H1 (cell line): ENCODE data around the gene ADAMTS1. TPM values are rescaled to one million over a fixed set of nuclear protein-coding genes. Genes with fewer than 3 reads are reported as not detected.

Source experiments
- CTCF ChIA-PET: fragments of 300-600 bp; sonication (Branson Sonifier 250); formaldehyde crosslinking; loops from one replicate; lab custom pipeline; 2021; ENCODE audit not compliant: partially characterized antibody; lab: Charles Lee
- POLR2A ChIA-PET: fragments of 300-600 bp; sonication (Branson Sonifier 250); formaldehyde crosslinking; loops from one replicate; lab custom pipeline; 2021; ENCODE audit warnings: inconsistent platforms; ENCODE audit not compliant: partially characterized antibody; lab: Charles Lee
- DNase-seq, 2 experiments: peaks; one replicate each; pipeline versions ENCODE4 v3.0.0 to v3.0.0-alpha.2; 2010 to 2022; ENCODE audit warnings: low spot score in 2 of 2, low read depth in 1 of 2, mixed read lengths in 1 of 2
- FAIRE-seq: peaks from 2 replicates; lab custom pipeline; 2011; peaks lifted over from hg19 to GRCh38; lab: Jason Lieb, UNC
- H2AFZ ChIP-seq: 2 replicates; pipeline ENCODE4 v1.8.1; 2012; ENCODE audit warnings: low read length, inconsistent platforms
- H2AK5ac ChIP-seq: 2 replicates; pipeline ENCODE4 v1.6.1; 2013; ENCODE audit warnings: low read depth, low read length
- H2BK120ac ChIP-seq: replicated peaks from 2 replicates; pipeline ENCODE3; 2013; ENCODE audit warnings: low read depth, low read length, inconsistent platforms
- H2BK12ac ChIP-seq: 2 replicates; pipeline ENCODE4 v1.6.1; 2013; ENCODE audit warnings: low read depth, low read length
- H2BK15ac ChIP-seq: 2 replicates; pipeline ENCODE4 v1.6.1; 2013; ENCODE audit warnings: low read length
- H2BK20ac ChIP-seq: 2 replicates; pipeline ENCODE4 v1.6.1; 2013; ENCODE audit warnings: low read length
- H2BK5ac ChIP-seq: 2 replicates; pipeline ENCODE4 v1.6.1; 2013; ENCODE audit warnings: low read depth, low read length
- H3K14ac ChIP-seq: 2 replicates; pipeline ENCODE4 v1.6.1; 2013; ENCODE audit warnings: inconsistent platforms; ENCODE audit not compliant: insufficient read length
- H3K18ac ChIP-seq: 2 replicates; pipeline ENCODE4 v1.6.1; 2013; ENCODE audit warnings: low read length; ENCODE audit errors: extremely low read depth
- H3K23ac ChIP-seq: 2 replicates; pipeline ENCODE4 v1.6.1; 2013; ENCODE audit warnings: inconsistent platforms; ENCODE audit not compliant: insufficient read length
- H3K23me2 ChIP-seq: 2 replicates; pipeline ENCODE4 v1.6.1; 2013; ENCODE audit warnings: low read depth, low read length
- H3K27ac ChIP-seq: 2 replicates; pipeline ENCODE4 v1.6.1; 2011; ENCODE audit warnings: low read depth, low read length, inconsistent platforms
- H3K27me3 ChIP-seq, 4 experiments: replicated peaks in 1 of 4; 1 replicate in 1 of 4; 2 replicates in 3 of 4; pipeline versions ENCODE4 v1.6.1 to v1.8.1; 2011 to 2013; ENCODE audit warnings: low read length in 3 of 4, mild to moderate bottlenecking in 3 of 4, inconsistent platforms in 2 of 4, mixed read lengths in 2 of 4, moderate library complexity in 1 of 4; ENCODE audit not compliant: control insufficient read depth in 3 of 4, insufficient read depth in 3 of 4; ENCODE audit errors: extremely low read depth in 1 of 4
- H3K36me3 ChIP-seq, 4 experiments: 2 replicates each; pipeline versions ENCODE4 v1.6.1 to v1.8.1; 2011 to 2013; ENCODE audit warnings: mild to moderate bottlenecking in 4 of 4, low read length in 3 of 4, moderate library complexity in 2 of 4, control low read depth in 1 of 4, inconsistent platforms in 1 of 4; ENCODE audit not compliant: insufficient read depth in 4 of 4, control insufficient read depth in 2 of 4
- H3K4ac ChIP-seq: replicated peaks from 2 replicates; pipeline ENCODE3; 2013; ENCODE audit warnings: low read length, low read depth, mixed read lengths, inconsistent platforms; ENCODE audit not compliant: insufficient read length
- H3K4me1 ChIP-seq, 4 experiments: replicated peaks in 1 of 4; 1 replicate in 1 of 4; 2 replicates in 3 of 4; pipeline versions ENCODE4 v1.6.1 to v1.8.1; 2011 to 2013; ENCODE audit warnings: low read length in 3 of 4, inconsistent platforms in 2 of 4, mixed read lengths in 1 of 4; ENCODE audit not compliant: insufficient read depth in 4 of 4, control insufficient read depth in 3 of 4
- H3K4me2 ChIP-seq, 2 experiments: 2 replicates each; pipeline versions ENCODE4 v1.6.1 to v1.8.1; 2011 to 2013; ENCODE audit warnings: low read depth in 2 of 2, low read length in 2 of 2, control low read depth in 1 of 2, inconsistent platforms in 1 of 2, mild to moderate bottlenecking in 1 of 2; ENCODE audit not compliant: insufficient read depth in 1 of 2
- H3K4me3 ChIP-seq, 4 experiments: fragments of 200-600, 300-600 bp in 1 of 4; sonication (generic), shearing (Covaris generic), sonication (Bioruptor Twin) in 1 of 4; 2 replicates each; pipeline versions ENCODE4 v1.5.1 to v1.8.1; 2011 to 2016; ENCODE audit warnings: low read length in 4 of 4, low read depth in 3 of 4, control low read depth in 2 of 4, inconsistent platforms in 2 of 4, mild to moderate bottlenecking in 2 of 4, mixed read lengths in 1 of 4, moderate library complexity in 1 of 4; ENCODE audit not compliant: insufficient read depth in 2 of 4; ENCODE audit errors: extremely low read depth in 1 of 4
- H3K56ac ChIP-seq: replicated peaks from 2 replicates; pipeline ENCODE3; 2013; ENCODE audit warnings: low read depth, mild to moderate bottlenecking, mixed read lengths, low read length, inconsistent platforms; ENCODE audit not compliant: insufficient read length
- H3K79me1 ChIP-seq: 2 replicates; pipeline ENCODE4 v1.6.1; 2013; ENCODE audit warnings: low read depth, low read length, control low read depth
- H3K79me2 ChIP-seq, 2 experiments: 2 replicates each; pipeline versions ENCODE4 v1.6.1 to v1.8.1; 2012 to 2013; ENCODE audit warnings: low read length in 2 of 2, mild to moderate bottlenecking in 2 of 2, inconsistent platforms in 1 of 2; ENCODE audit not compliant: insufficient read depth in 2 of 2, control insufficient read depth in 1 of 2
- H3K9ac ChIP-seq, 4 experiments: replicated peaks in 1 of 4; 1 replicate in 1 of 4; 2 replicates in 3 of 4; pipeline versions ENCODE4 v1.6.1 to v1.8.1; 2011 to 2013; ENCODE audit warnings: low read depth in 3 of 4, low read length in 3 of 4, control low read depth in 2 of 4, mild to moderate bottlenecking in 2 of 4, moderate library complexity in 2 of 4, inconsistent platforms in 1 of 4; ENCODE audit errors: extremely low read depth in 1 of 4
- H3K9me3 ChIP-seq, 2 experiments: 2 replicates each; pipeline versions ENCODE4 v1.6.1 to v1.8.1; 2012 to 2013; ENCODE audit warnings: mild to moderate bottlenecking in 2 of 2, moderate library complexity in 2 of 2, control low read depth in 1 of 2, inconsistent platforms in 1 of 2, low read depth in 1 of 2, low read length in 1 of 2, mixed read lengths in 1 of 2; ENCODE audit not compliant: insufficient read depth in 2 of 2
- H4K20me1 ChIP-seq, 2 experiments: replicated peaks in 1 of 2; 2 replicates each; pipeline versions ENCODE3 to v1.8.1; 2011 to 2013; ENCODE audit warnings: inconsistent platforms in 2 of 2, low read length in 2 of 2, mild to moderate bottlenecking in 1 of 2; ENCODE audit not compliant: insufficient read depth in 2 of 2, control insufficient read depth in 1 of 2
- H4K5ac ChIP-seq: 2 replicates; pipeline ENCODE4 v1.6.1; 2013; ENCODE audit warnings: low read length, low read depth, mixed read lengths, inconsistent platforms; ENCODE audit not compliant: insufficient read length
- H4K8ac ChIP-seq: 2 replicates; pipeline ENCODE4 v1.8.0; 2013; ENCODE audit warnings: mild to moderate bottlenecking, moderate library complexity, low read length, inconsistent platforms; ENCODE audit not compliant: insufficient read depth; ENCODE audit errors: extremely low read depth
- H4K91ac ChIP-seq: replicated peaks from 2 replicates; pipeline ENCODE3; 2013; ENCODE audit warnings: low read length, mixed read lengths, inconsistent platforms; ENCODE audit not compliant: insufficient read length
- CEBPB ChIP-seq: IDR thresholded peaks from 2 replicates; pipeline ENCODE4 v1.6.1; 2012; ENCODE audit warnings: low read depth, low read length
- CREB1 ChIP-seq: IDR thresholded peaks from 2 replicates; pipeline ENCODE4 v1.6.1; 2012; ENCODE audit warnings: inconsistent platforms
- EP300 ChIP-seq, 2 experiments: IDR thresholded peaks; 1 replicate in 1 of 2; 2 replicates in 1 of 2; pipeline ENCODE4 v1.6.1; 2011 to 2012; ENCODE audit warnings: low read depth in 2 of 2, low read length in 2 of 2, mild to moderate bottlenecking in 2 of 2, borderline replicate concordance in 1 of 2, inconsistent platforms in 1 of 2, moderate library complexity in 1 of 2
- JUND ChIP-seq: IDR thresholded peaks from 2 replicates; pipeline ENCODE4 v1.6.1; 2011; ENCODE audit warnings: mild to moderate bottlenecking, improper control_type of control experiment, low read length
- NRF1 ChIP-seq: IDR thresholded peaks from 2 replicates; pipeline ENCODE4 v1.6.1; 2011; ENCODE audit warnings: mild to moderate bottlenecking, low read depth, low read length, improper control_type of control experiment
- SP1 ChIP-seq: IDR thresholded peaks from 2 replicates; pipeline ENCODE4 v1.6.1; 2011; ENCODE audit warnings: low read depth, low read length
- WGBS, 2 experiments: shearing (Covaris generic) in 1 of 2; methylation state at CpG; one replicate each; pipeline versions ENCODE4 v1.1.6 to v1.1.7; 2013 to 2015; ENCODE audit warnings: low lambda C conversion rate in 2 of 2, mixed read lengths in 2 of 2, inconsistent platforms in 1 of 2, low coverage in 1 of 2, missing lambda C conversion rate in 1 of 2; ENCODE audit not compliant: insufficient replicate concordance in 2 of 2, insufficient coverage in 1 of 2, insufficient read length in 1 of 2; ENCODE audit errors: extremely low coverage in 1 of 2, missing lambda C conversion rate in 1 of 2; 5-methylcytosine and 5-hydroxymethylcytosine counted together
- polyA plus RNA-seq, 7 experiments: library from polyadenylated mRNA; depleted of rRNA in 3 of 7; stranded (reverse) in 5 of 7; unstranded in 2 of 7; fragments of >200 nt in 5 of 7; fragments of 200-250 nt in 2 of 7; gene quantifications; 1 replicate in 5 of 7; 2 replicates in 1 of 7; 4 replicates in 1 of 7; pipeline versions ENCODE4 v1.2.1 to v1.2.3, GENCODE V29; 2011 to 2013; ENCODE audit warnings: missing spikeins in 2 of 7, mixed read lengths in 2 of 7
- total RNA-seq: library from RNA; stranded (reverse); fragmentation: NEBNext Ultra II Directional; extraction: Animal tissue kit (Norgen Biotek cat#: 25700); gene quantifications from 2 replicates; pipeline ENCODE4 v1.2.1, GENCODE V29; 2021

The ADAMTS1 gene
- total and polyA plus RNA-seq, 2 of the 8 experiments (the other 6 are each of a cell fraction or from before 2014, with no cell fraction given), result 10.7 to 22.4 TPM

- Histone ChIP-seq H2BK15ac (no peak overlapping the region), H2BK120ac (no peak overlapping the region), H3K79me1 (no peaks in the 10 kb centered on the region), H2BK20ac (no peak overlapping the region), H3K9ac (no peak overlapping the region), H3K79me2 (no peaks in the 10 kb centered on the region), H4K8ac (no peak overlapping the region), H3K9me3 (no peaks in the 10 kb centered on the region), H3K4me3 (no peak overlapping the region), H3K27ac (no peak overlapping the region), H4K20me1 (no peaks in the 10 kb centered on the region), H3K4me1 (no peaks in the 10 kb centered on the region), H2AK5ac (no peak overlapping the region), H2AFZ (no peak overlapping the region), H3K27me3 (no peaks in the 10 kb centered on the region), H3K56ac (no peak overlapping the region), H3K36me3 (no peaks in the 10 kb centered on the region; a peak in 1 of 8 replicates), H2BK12ac (no peak overlapping the region), H2BK5ac (no peak overlapping the region), H3K23me2 (no peaks in the 10 kb centered on the region), H3K4ac (no peak overlapping the region), H3K14ac (no peak overlapping the region), H3K18ac (no peak overlapping the region), H3K4me2 (no peak overlapping the region), H3K23ac (no peak overlapping the region), H4K91ac (no peak overlapping the region), H4K5ac (no peak overlapping the region)
- ChIA-PET CTCF (interaction anchor here (1.0 to 8.6 kb wide), 8 partner anchors 10 to 79 kb away, joined by 3 to 74 read pairs (median 5); no protein-coding TSS in a partner anchor), POLR2A (no interaction called here)
- TF ChIP-seq SP1 (no peak), EP300 (IDR thresholded peaks at IDR 0.05; ENCODE audit: borderline replicate concordance in 1 of 2, low read depth in 2 of 2, low read length in 2 of 2) (no peak), JUND (no peak), CEBPB (no peak), NRF1 (no peak), CREB1 (no peak)
- FAIRE-seq (no peak), DNase-seq (no peak)
- WGBS, 2 experiments, result 82% methylated on average over 2 of the region's 2 CpGs; no CpG with 5 or more reads in 1 of the 2 experiments
Observed at GRCh38 chr21:26883768-26884167, 38.6 kb upstream of the ADAMTS1 start.
